DND-41 (cell line): Measurements from ENCODE around the gene FASN.

ENCODE experiments used
- ATAC-seq: fragments of 200-7000 bp; cut with Tn5 transposase; 3 replicates; pipeline ENCODE4 v1.9.1; 2021; ENCODE audit warnings: low read depth; ENCODE audit not compliant: insufficient read depth
- DNase-seq: peaks from one replicate; pipeline ENCODE4 v3.0.0-alpha.2; 2020
- H2AFZ ChIP-seq: 2 replicates; pipeline ENCODE4 v1.6.0; 2012; ENCODE audit warnings: low read depth, low read length
- H3K27ac ChIP-seq: 2 replicates; pipeline ENCODE4 v1.5.1; 2012; ENCODE audit warnings: low read length, inconsistent platforms
- H3K27me3 ChIP-seq: fragments of 200-600 bp; sonication (generic); 2 replicates; pipeline ENCODE4 v1.6.0; 2012; ENCODE audit warnings: low read length, mild to moderate bottlenecking, inconsistent platforms; ENCODE audit not compliant: insufficient read depth, poor library complexity
- H3K36me3 ChIP-seq: 2 replicates; pipeline ENCODE4 v1.5.1; 2012; ENCODE audit warnings: low read length, inconsistent platforms; ENCODE audit not compliant: insufficient read depth
- H3K4me1 ChIP-seq: 2 replicates; pipeline ENCODE4 v1.5.1; 2012; ENCODE audit warnings: mild to moderate bottlenecking, low read length; ENCODE audit not compliant: insufficient read depth
- H3K4me2 ChIP-seq: 2 replicates; pipeline ENCODE4 v1.6.0; 2012; ENCODE audit warnings: mild to moderate bottlenecking, moderate library complexity, low read length, inconsistent platforms; ENCODE audit not compliant: insufficient read depth
- H3K4me3 ChIP-seq, 2 experiments: fragments of 200-600 bp in 1 of 2; shearing (Covaris generic) in 1 of 2; 2 replicates each; pipeline ENCODE4 v1.5.1; 2012 to 2016; ENCODE audit warnings: inconsistent platforms in 2 of 2, low read length in 2 of 2, mild to moderate bottlenecking in 2 of 2, low read depth in 1 of 2, moderate library complexity in 1 of 2
- H3K79me2 ChIP-seq: 2 replicates; pipeline ENCODE4 v1.6.0; 2012; ENCODE audit warnings: low read length, inconsistent platforms; ENCODE audit not compliant: insufficient read depth
- H3K9ac ChIP-seq: 2 replicates; pipeline ENCODE4 v1.6.0; 2012; ENCODE audit warnings: low read depth, mild to moderate bottlenecking, inconsistent platforms, low read length, moderate library complexity
- H3K9me3 ChIP-seq: 2 replicates; pipeline ENCODE4 v1.5.1; 2012; ENCODE audit warnings: low read length, moderate library complexity, mild to moderate bottlenecking, inconsistent platforms; ENCODE audit not compliant: insufficient read depth, severe bottlenecking
- H4K20me1 ChIP-seq: 2 replicates; pipeline ENCODE4 v1.6.0; 2012; ENCODE audit warnings: low read length; ENCODE audit not compliant: insufficient read depth
- CTCF ChIP-seq: IDR thresholded peaks from 2 replicates; pipeline ENCODE4 v1.5.1; 2012; ENCODE audit warnings: borderline replicate concordance, low read length, moderate library complexity, mild to moderate bottlenecking; ENCODE audit not compliant: poor library complexity, severe bottlenecking; ENCODE audit errors: extremely low read depth
- EZH2 ChIP-seq: IDR thresholded peaks from 3 replicates; pipeline ENCODE4 v1.6.1; 2012; ENCODE audit warnings: borderline replicate concordance, low read depth, mild to moderate bottlenecking, moderate library complexity, low read length, inconsistent platforms; ENCODE audit not compliant: severe bottlenecking

The FASN gene

GRCh38 chr17:82097919-82098168 lies 192 bp downstream of the FASN start:
- Histone ChIP-seq H3K4me1 (peaks cover 52% of the 10 kb centered on the region), H3K4me3 (peak overlapping the region; percentile 62 to 73), H3K4me2 (peak overlapping the region; percentile 78), H3K27me3 (no peaks in the 10 kb centered on the region), H3K79me2 (peaks cover 64% of the 10 kb centered on the region), H3K9me3 (no peaks in the 10 kb centered on the region), H3K9ac (peak overlapping the region; percentile 95), H3K27ac (peak overlapping the region; percentile 83), H4K20me1 (peaks cover 40% of the 10 kb centered on the region), H2AFZ (peak overlapping the region; percentile 59), H3K36me3 (peaks cover 44% of the 10 kb centered on the region)
- no peak; the same call in 1 of the 3 replicates for ATAC-seq
- DNase-seq: no peak
- no peak for TF ChIP-seq CTCF
- TF ChIP-seq EZH2: no peak

DNA sequence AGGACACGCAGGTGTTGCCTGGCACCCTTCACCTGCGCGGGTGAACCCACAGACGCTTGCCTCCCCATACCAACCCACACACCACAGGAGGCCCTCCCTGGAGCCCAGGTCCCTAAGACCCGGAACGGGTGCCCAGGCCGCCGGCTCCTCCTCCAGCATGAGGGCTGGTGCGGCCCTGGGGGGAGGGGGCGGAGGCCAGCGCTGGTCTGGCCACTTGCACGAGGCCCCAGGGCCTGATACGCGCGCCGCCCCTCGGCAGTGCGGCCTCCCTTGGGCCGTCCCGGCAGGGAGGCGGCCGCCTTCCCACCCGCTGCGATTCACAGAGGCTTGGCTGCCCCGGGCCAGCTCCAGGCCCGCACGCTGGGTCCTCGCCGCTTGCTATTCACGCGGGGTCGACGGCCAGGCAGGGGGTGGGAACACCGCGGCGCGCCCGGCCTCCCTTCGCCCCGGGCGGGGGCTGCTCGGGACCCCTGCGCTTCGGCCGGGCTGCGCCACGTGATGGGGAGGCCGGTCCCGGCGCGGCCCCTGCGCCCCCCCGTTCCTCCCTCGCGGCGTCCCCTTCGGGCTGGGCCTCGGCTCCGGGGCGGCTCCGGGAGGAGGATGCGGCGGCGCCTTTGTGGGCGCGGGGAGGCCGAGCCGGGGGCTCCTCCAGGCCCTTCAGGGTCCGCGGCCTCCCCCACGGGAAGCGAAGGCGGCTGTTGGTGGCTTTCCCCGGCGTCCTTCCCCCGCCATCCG lies 685 bp downstream of the FASN start:
- Histone ChIP-seq H3K4me3 (peak overlapping the region; percentile 62 to 73), H3K9me3 (no peaks in the 10 kb centered on the region), H3K4me2 (peak overlapping the region; percentile 78), H2AFZ (peak overlapping the region; percentile 59), H3K4me1 (peaks cover 52% of the 10 kb centered on the region), H3K9ac (peak overlapping the region; percentile 95), H3K36me3 (peaks cover 49% of the 10 kb centered on the region), H3K27me3 (no peaks in the 10 kb centered on the region), H3K79me2 (peaks cover 68% of the 10 kb centered on the region), H4K20me1 (peaks cover 39% of the 10 kb centered on the region), H3K27ac (peak overlapping the region; percentile 83)
- DNase-seq: peak; percentile 39
- TF ChIP-seq CTCF (no peak), EZH2 (no peak)
- peak; percentile 8 for ATAC-seq

DNA sequence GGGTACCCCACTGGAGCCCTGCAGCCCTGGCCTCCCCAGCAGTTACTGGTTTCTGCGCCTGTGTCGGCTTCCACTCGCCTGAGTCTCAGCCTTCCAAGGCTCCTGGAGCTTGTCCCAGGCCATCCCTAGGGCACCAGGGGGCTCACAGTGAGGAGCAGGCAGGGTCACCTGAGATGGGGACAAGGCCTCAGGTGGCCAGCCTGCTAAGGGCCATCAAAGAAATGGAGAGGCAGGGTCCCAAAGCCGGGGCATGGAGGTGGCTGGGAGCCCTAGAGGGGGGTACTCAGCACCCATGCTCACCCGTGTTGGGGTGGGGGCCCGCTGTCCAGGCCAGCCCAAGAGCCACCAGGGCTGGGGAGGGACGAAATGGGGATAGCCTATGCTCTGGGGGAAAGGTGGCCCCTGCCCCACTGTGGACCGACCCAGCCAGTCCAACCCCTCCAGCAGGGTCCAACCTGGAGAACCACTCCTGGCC lies 1.3 kb downstream of the FASN start:
- H3K27ac ChIP-seq: peak overlapping the region; percentile 83
- H3K9me3 ChIP-seq: no peaks in the 10 kb centered on the region
- H2AFZ ChIP-seq: no peak overlapping the region
- H3K4me3 ChIP-seq: peak overlapping the region; percentile 62 to 73; a peak in 3 of 4 replicates
- peaks cover 52% of the 10 kb centered on the region for H3K4me1 ChIP-seq
- no peak for DNase-seq
- H4K20me1 ChIP-seq: peaks cover 44% of the 10 kb centered on the region
- H3K27me3 ChIP-seq: no peaks in the 10 kb centered on the region
- peak overlapping the region; percentile 95 for H3K9ac ChIP-seq
- peak overlapping the region; percentile 78 for H3K4me2 ChIP-seq
- peaks cover 55% of the 10 kb centered on the region for H3K36me3 ChIP-seq
- TF ChIP-seq EZH2: no peak
- no peak for TF ChIP-seq CTCF
- peaks cover 73% of the 10 kb centered on the region for H3K79me2 ChIP-seq
- no peak for ATAC-seq
